H1 (cell line): ENCODE results near the gene TNFRSF1A. TPM values are rescaled to one million over a fixed set of nuclear protein-coding genes. Genes with fewer than 3 reads are reported as not detected.

Source experiments
- CTCF ChIA-PET: fragments of 300-600 bp; sonication (Branson Sonifier 250); formaldehyde crosslinking; loops from one replicate; lab custom pipeline; 2021; ENCODE audit not compliant: partially characterized antibody; lab: Charles Lee
- POLR2A ChIA-PET: fragments of 300-600 bp; sonication (Branson Sonifier 250); formaldehyde crosslinking; loops from one replicate; lab custom pipeline; 2021; ENCODE audit warnings: inconsistent platforms; ENCODE audit not compliant: partially characterized antibody; lab: Charles Lee
- DNase-seq, 2 experiments: peaks; one replicate each; pipeline versions ENCODE4 v3.0.0 to v3.0.0-alpha.2; 2010 to 2022; ENCODE audit warnings: low spot score in 2 of 2, low read depth in 1 of 2, mixed read lengths in 1 of 2
- FAIRE-seq: peaks from 2 replicates; lab custom pipeline; 2011; peaks lifted over from hg19 to GRCh38; lab: Jason Lieb, UNC
- H2AFZ ChIP-seq: 2 replicates; pipeline ENCODE4 v1.8.1; 2012; ENCODE audit warnings: low read length, inconsistent platforms
- H2AK5ac ChIP-seq: 2 replicates; pipeline ENCODE4 v1.6.1; 2013; ENCODE audit warnings: low read depth, low read length
- H2BK120ac ChIP-seq: replicated peaks from 2 replicates; pipeline ENCODE3; 2013; ENCODE audit warnings: low read depth, low read length, inconsistent platforms
- H2BK12ac ChIP-seq: 2 replicates; pipeline ENCODE4 v1.6.1; 2013; ENCODE audit warnings: low read depth, low read length
- H2BK15ac ChIP-seq: 2 replicates; pipeline ENCODE4 v1.6.1; 2013; ENCODE audit warnings: low read length
- H2BK20ac ChIP-seq: 2 replicates; pipeline ENCODE4 v1.6.1; 2013; ENCODE audit warnings: low read length
- H2BK5ac ChIP-seq: 2 replicates; pipeline ENCODE4 v1.6.1; 2013; ENCODE audit warnings: low read depth, low read length
- H3K14ac ChIP-seq: 2 replicates; pipeline ENCODE4 v1.6.1; 2013; ENCODE audit warnings: inconsistent platforms; ENCODE audit not compliant: insufficient read length
- H3K18ac ChIP-seq: 2 replicates; pipeline ENCODE4 v1.6.1; 2013; ENCODE audit warnings: low read length; ENCODE audit errors: extremely low read depth
- H3K23ac ChIP-seq: 2 replicates; pipeline ENCODE4 v1.6.1; 2013; ENCODE audit warnings: inconsistent platforms; ENCODE audit not compliant: insufficient read length
- H3K23me2 ChIP-seq: 2 replicates; pipeline ENCODE4 v1.6.1; 2013; ENCODE audit warnings: low read depth, low read length
- H3K27ac ChIP-seq: 2 replicates; pipeline ENCODE4 v1.6.1; 2011; ENCODE audit warnings: low read depth, low read length, inconsistent platforms
- H3K27me3 ChIP-seq, 4 experiments: replicated peaks in 1 of 4; 1 replicate in 1 of 4; 2 replicates in 3 of 4; pipeline versions ENCODE4 v1.6.1 to v1.8.1; 2011 to 2013; ENCODE audit warnings: low read length in 3 of 4, mild to moderate bottlenecking in 3 of 4, inconsistent platforms in 2 of 4, mixed read lengths in 2 of 4, moderate library complexity in 1 of 4; ENCODE audit not compliant: control insufficient read depth in 3 of 4, insufficient read depth in 3 of 4; ENCODE audit errors: extremely low read depth in 1 of 4
- H3K36me3 ChIP-seq, 4 experiments: 2 replicates each; pipeline versions ENCODE4 v1.6.1 to v1.8.1; 2011 to 2013; ENCODE audit warnings: mild to moderate bottlenecking in 4 of 4, low read length in 3 of 4, moderate library complexity in 2 of 4, control low read depth in 1 of 4, inconsistent platforms in 1 of 4; ENCODE audit not compliant: insufficient read depth in 4 of 4, control insufficient read depth in 2 of 4
- H3K4ac ChIP-seq: replicated peaks from 2 replicates; pipeline ENCODE3; 2013; ENCODE audit warnings: low read length, low read depth, mixed read lengths, inconsistent platforms; ENCODE audit not compliant: insufficient read length
- H3K4me1 ChIP-seq, 4 experiments: replicated peaks in 1 of 4; 1 replicate in 1 of 4; 2 replicates in 3 of 4; pipeline versions ENCODE4 v1.6.1 to v1.8.1; 2011 to 2013; ENCODE audit warnings: low read length in 3 of 4, inconsistent platforms in 2 of 4, mixed read lengths in 1 of 4; ENCODE audit not compliant: insufficient read depth in 4 of 4, control insufficient read depth in 3 of 4
- H3K4me2 ChIP-seq, 2 experiments: 2 replicates each; pipeline versions ENCODE4 v1.6.1 to v1.8.1; 2011 to 2013; ENCODE audit warnings: low read depth in 2 of 2, low read length in 2 of 2, control low read depth in 1 of 2, inconsistent platforms in 1 of 2, mild to moderate bottlenecking in 1 of 2; ENCODE audit not compliant: insufficient read depth in 1 of 2
- H3K4me3 ChIP-seq, 4 experiments: fragments of 200-600, 300-600 bp in 1 of 4; sonication (generic), shearing (Covaris generic), sonication (Bioruptor Twin) in 1 of 4; 2 replicates each; pipeline versions ENCODE4 v1.5.1 to v1.8.1; 2011 to 2016; ENCODE audit warnings: low read length in 4 of 4, low read depth in 3 of 4, control low read depth in 2 of 4, inconsistent platforms in 2 of 4, mild to moderate bottlenecking in 2 of 4, mixed read lengths in 1 of 4, moderate library complexity in 1 of 4; ENCODE audit not compliant: insufficient read depth in 2 of 4; ENCODE audit errors: extremely low read depth in 1 of 4
- H3K56ac ChIP-seq: replicated peaks from 2 replicates; pipeline ENCODE3; 2013; ENCODE audit warnings: low read depth, mild to moderate bottlenecking, mixed read lengths, low read length, inconsistent platforms; ENCODE audit not compliant: insufficient read length
- H3K79me1 ChIP-seq: 2 replicates; pipeline ENCODE4 v1.6.1; 2013; ENCODE audit warnings: low read depth, low read length, control low read depth
- H3K79me2 ChIP-seq, 2 experiments: 2 replicates each; pipeline versions ENCODE4 v1.6.1 to v1.8.1; 2012 to 2013; ENCODE audit warnings: low read length in 2 of 2, mild to moderate bottlenecking in 2 of 2, inconsistent platforms in 1 of 2; ENCODE audit not compliant: insufficient read depth in 2 of 2, control insufficient read depth in 1 of 2
- H3K9ac ChIP-seq, 4 experiments: replicated peaks in 1 of 4; 1 replicate in 1 of 4; 2 replicates in 3 of 4; pipeline versions ENCODE4 v1.6.1 to v1.8.1; 2011 to 2013; ENCODE audit warnings: low read depth in 3 of 4, low read length in 3 of 4, control low read depth in 2 of 4, mild to moderate bottlenecking in 2 of 4, moderate library complexity in 2 of 4, inconsistent platforms in 1 of 4; ENCODE audit errors: extremely low read depth in 1 of 4
- H3K9me3 ChIP-seq, 2 experiments: 2 replicates each; pipeline versions ENCODE4 v1.6.1 to v1.8.1; 2012 to 2013; ENCODE audit warnings: mild to moderate bottlenecking in 2 of 2, moderate library complexity in 2 of 2, control low read depth in 1 of 2, inconsistent platforms in 1 of 2, low read depth in 1 of 2, low read length in 1 of 2, mixed read lengths in 1 of 2; ENCODE audit not compliant: insufficient read depth in 2 of 2
- H4K20me1 ChIP-seq, 2 experiments: replicated peaks in 1 of 2; 2 replicates each; pipeline versions ENCODE3 to v1.8.1; 2011 to 2013; ENCODE audit warnings: inconsistent platforms in 2 of 2, low read length in 2 of 2, mild to moderate bottlenecking in 1 of 2; ENCODE audit not compliant: insufficient read depth in 2 of 2, control insufficient read depth in 1 of 2
- H4K5ac ChIP-seq: 2 replicates; pipeline ENCODE4 v1.6.1; 2013; ENCODE audit warnings: low read length, low read depth, mixed read lengths, inconsistent platforms; ENCODE audit not compliant: insufficient read length
- H4K8ac ChIP-seq: 2 replicates; pipeline ENCODE4 v1.8.0; 2013; ENCODE audit warnings: mild to moderate bottlenecking, moderate library complexity, low read length, inconsistent platforms; ENCODE audit not compliant: insufficient read depth; ENCODE audit errors: extremely low read depth
- H4K91ac ChIP-seq: replicated peaks from 2 replicates; pipeline ENCODE3; 2013; ENCODE audit warnings: low read length, mixed read lengths, inconsistent platforms; ENCODE audit not compliant: insufficient read length
- ASH2L ChIP-seq: fragments of 200-600, 300-600 bp; sonication (generic); IDR thresholded peaks from one replicate; pipeline ENCODE4 v1.7.1; 2017; ENCODE audit warnings: low read length
- ATF2 ChIP-seq: IDR thresholded peaks from 2 replicates; pipeline ENCODE4 v1.6.1; 2012; ENCODE audit warnings: low read length, inconsistent platforms
- CEBPB ChIP-seq: IDR thresholded peaks from 2 replicates; pipeline ENCODE4 v1.6.1; 2012; ENCODE audit warnings: low read depth, low read length
- EGR1 ChIP-seq: IDR thresholded peaks from 2 replicates; pipeline ENCODE4 v1.6.1; 2011; ENCODE audit warnings: low read depth, low read length, borderline replicate concordance
- MAX ChIP-seq: IDR thresholded peaks from 2 replicates; pipeline ENCODE4 v1.6.1; 2012; ENCODE audit warnings: inconsistent platforms
- POLR2AphosphoS5 ChIP-seq: IDR thresholded peaks from 2 replicates; pipeline ENCODE4 v1.6.1; 2011; ENCODE audit warnings: low read depth, low read length
- POU5F1 ChIP-seq: IDR thresholded peaks from 2 replicates; pipeline ENCODE4 v1.6.1; 2011; ENCODE audit warnings: low read depth, mild to moderate bottlenecking, low read length, moderate library complexity
- SAP30 ChIP-seq: fragments of 300-600 bp; sonication (generic); IDR thresholded peaks from 2 replicates; pipeline ENCODE4 v1.7.1; 2012; ENCODE audit warnings: low read length, moderate library complexity, mild to moderate bottlenecking, inconsistent platforms; ENCODE audit not compliant: insufficient read depth, insufficient replicate concordance
- SIN3A ChIP-seq, 2 experiments: IDR thresholded peaks in 1 of 2; conservative IDR thresholded peaks in 1 of 2; 2 replicates each; pipeline ENCODE4 v1.6.1; 2011 to 2012; ENCODE audit warnings: low read length in 2 of 2, improper control_type of control experiment in 1 of 2, low read depth in 1 of 2, mild to moderate bottlenecking in 1 of 2
- WGBS, 2 experiments: shearing (Covaris generic) in 1 of 2; methylation state at CpG; one replicate each; pipeline versions ENCODE4 v1.1.6 to v1.1.7; 2013 to 2015; ENCODE audit warnings: low lambda C conversion rate in 2 of 2, mixed read lengths in 2 of 2, inconsistent platforms in 1 of 2, low coverage in 1 of 2, missing lambda C conversion rate in 1 of 2; ENCODE audit not compliant: insufficient replicate concordance in 2 of 2, insufficient coverage in 1 of 2, insufficient read length in 1 of 2; ENCODE audit errors: extremely low coverage in 1 of 2, missing lambda C conversion rate in 1 of 2; 5-methylcytosine and 5-hydroxymethylcytosine counted together
- polyA plus RNA-seq, 7 experiments: library from polyadenylated mRNA; depleted of rRNA in 3 of 7; stranded (reverse) in 5 of 7; unstranded in 2 of 7; fragments of >200 nt in 5 of 7; fragments of 200-250 nt in 2 of 7; gene quantifications; 1 replicate in 5 of 7; 2 replicates in 1 of 7; 4 replicates in 1 of 7; pipeline versions ENCODE4 v1.2.1 to v1.2.3, GENCODE V29; 2011 to 2013; ENCODE audit warnings: missing spikeins in 2 of 7, mixed read lengths in 2 of 7
- total RNA-seq: library from RNA; stranded (reverse); fragmentation: NEBNext Ultra II Directional; extraction: Animal tissue kit (Norgen Biotek cat#: 25700); gene quantifications from 2 replicates; pipeline ENCODE4 v1.2.1, GENCODE V29; 2021

Gene TNFRSF1A
- total and polyA plus RNA-seq, 2 of the 8 experiments (the other 6 are each of a cell fraction or from before 2014, with no cell fraction given): 28.7 to 42.1 TPM

GRCh38 chr12:6374028-6374785 is 32.3 kb upstream of the TNFRSF1A start:
- Histone ChIP-seq H3K4me2 (peak overlapping the region; percentile 91 to 100), H2BK12ac (peak overlapping the region; percentile 99), H2AK5ac (peak overlapping the region; percentile 95), H3K4me3 (peak overlapping the region; percentile 64 to 84 (median 74)), H3K27ac (peak overlapping the region; percentile 84), H2AFZ (no peak overlapping the region), H2BK20ac (peak overlapping the region; percentile 96), H3K14ac (peak overlapping the region; percentile 43), H3K79me1 (peaks cover 17% of the 10 kb centered on the region), H3K9me3 (no peaks in the 10 kb centered on the region), H4K20me1 (peaks cover 0 to 3% of the 10 kb centered on the region in 2 experiments), H3K36me3 (no peaks in the 10 kb centered on the region), H3K4me1 (peaks cover 15 to 62% (median 44%) of the 10 kb centered on the region in 4 experiments), H2BK5ac (peak overlapping the region; percentile 99), H3K23me2 (peaks cover 33% of the 10 kb centered on the region), H4K91ac (peak overlapping the region; percentile 96), H3K4ac (peak overlapping the region; percentile 83), H4K8ac (no peak overlapping the region), H2BK15ac (peak overlapping the region; percentile 74), H3K79me2 (peaks cover 20 to 55% of the 10 kb centered on the region in 2 experiments), H3K18ac (peak overlapping the region; percentile 100), H3K27me3 (no peaks in the 10 kb centered on the region), H4K5ac (peak overlapping the region; percentile 98), H3K9ac (peak overlapping the region; percentile 64 to 92 (median 76)), H2BK120ac (peak overlapping the region; percentile 16), H3K56ac (peak overlapping the region; percentile 81), H3K23ac (peak overlapping the region; percentile 35)
- ChIA-PET CTCF (interaction anchor here (0.9 to 7.4 kb wide), 13 partner anchors 9 to 91 kb away, joined by 3 to 66 read pairs (median 5); partner anchors contain the start of gene LTBR), POLR2A (interaction anchor here (0.6 to 17.2 kb wide), 24 partner anchors 9 to 239 kb away, joined by 3 to 259 read pairs (median 6); partner anchors contain the start of genes CD9, GAPDH, LTBR and NOP2)
- FAIRE-seq: no peak
- no peak for DNase-seq
- 9% methylated on average over 24 of the region's 24 CpGs; no CpG with 5 or more reads in 1 of the 2 experiments for WGBS, 2 experiments
- TF ChIP-seq SAP30 (peak; percentile 94), POU5F1 (no peak), ASH2L (no peak), ATF2 (no peak), POLR2AphosphoS5 (peak; percentile 14; the same call in 1 of the 2 replicates), MAX (0 out of 2 replicates have a peak, but pooled peaks have one; percentile 11), SIN3A (conservative IDR thresholded peaks at IDR 0.05 in 1 of 2, IDR thresholded peaks at IDR 0.05 in 1 of 2; ENCODE audit: low read depth in 1 of 2, low read length in 2 of 2) (0 out of 4 replicates have a peak, but pooled peaks of 1 of the 2 experiments have one; percentile 35), CEBPB (no peak), EGR1 (no peak)
